Activated CD8-positive, alpha-beta memory T cell treated with anti-CD3 and anti-CD28 coated beads, Interleukin-2, amount 50 U/mL, for 1 hour (primary cell): Measurements from ENCODE around the gene TACR1.

Experiments used
- DNase-seq: peaks from one replicate; pipeline ENCODE4 v3.0.0-alpha.2; 2020; ENCODE audit errors: extremely low read depth

TACR1 gene

DNA sequence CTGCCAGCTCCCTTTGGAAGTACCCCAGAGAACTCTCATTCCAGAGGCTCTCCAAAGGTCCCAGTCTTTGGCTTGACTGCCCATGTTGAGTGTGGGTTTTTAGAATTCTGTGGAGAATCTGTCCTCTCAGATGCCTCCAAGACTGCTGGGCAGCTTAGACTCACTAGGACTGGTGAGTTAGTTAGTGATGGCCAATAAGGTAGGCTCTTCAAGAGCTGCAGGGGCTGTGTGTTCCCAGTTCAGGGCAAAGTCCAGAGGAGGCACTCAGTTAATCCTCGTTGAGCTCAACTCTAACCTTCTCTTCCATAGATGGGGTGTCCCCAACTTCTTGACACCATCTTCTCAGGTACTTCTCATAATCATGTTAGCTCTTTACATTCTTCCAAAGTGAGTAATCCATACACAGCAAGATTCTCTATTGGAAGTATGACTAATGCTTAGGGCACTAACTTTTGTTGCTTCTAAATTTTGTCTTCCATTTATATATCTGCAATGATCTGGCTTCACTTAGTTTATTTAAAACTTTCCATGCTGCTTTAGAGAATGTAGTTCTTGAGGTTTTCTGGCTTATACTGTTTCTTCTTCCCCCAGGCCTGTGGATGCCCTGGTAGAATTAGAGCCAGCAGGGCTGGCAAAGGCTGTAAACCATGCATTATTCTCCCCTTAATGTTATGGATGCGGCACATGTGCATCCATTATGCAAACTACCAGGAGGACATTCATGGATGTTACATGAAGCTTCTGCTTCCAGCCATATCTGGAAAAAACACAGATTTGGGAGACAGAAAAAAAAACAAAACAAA is 151.9 kb downstream of the TACR1 start:
- no peak for DNase-seq

DNA sequence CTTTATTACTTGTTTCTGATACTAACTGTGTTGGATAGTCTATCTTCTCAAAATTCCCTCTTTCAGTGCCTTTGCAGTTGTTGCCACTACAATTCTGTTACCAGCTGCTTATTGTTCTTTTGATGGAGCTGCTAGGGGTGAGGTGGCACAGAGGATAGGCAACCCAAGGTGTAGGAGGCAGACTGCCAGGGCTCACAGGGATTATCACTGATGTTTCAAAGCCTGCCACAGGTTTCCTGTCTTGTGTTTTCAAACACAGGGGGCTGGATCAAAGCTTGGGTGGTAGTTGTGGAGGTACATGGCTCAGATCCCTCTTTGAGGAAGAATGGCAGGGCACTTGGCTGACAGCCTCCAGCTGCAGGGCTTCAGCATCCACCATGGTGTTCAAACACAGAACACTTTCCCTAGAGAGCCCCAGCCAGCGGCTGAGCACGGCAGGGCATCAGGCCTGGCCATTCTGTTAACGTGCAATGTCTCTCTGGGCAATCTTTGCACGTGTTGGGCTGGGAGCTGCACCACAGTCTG is 153.7 kb downstream of the TACR1 start:
- DNase-seq, result no peak

- no peak for DNase-seq
Observed at GRCh38 chr2:75044291-75044690, 155.0 kb downstream of the TACR1 start.

GRCh38 chr2:75042823-75043222 is 156.5 kb downstream of the TACR1 start:
- DNase-seq, result no peak

DNA sequence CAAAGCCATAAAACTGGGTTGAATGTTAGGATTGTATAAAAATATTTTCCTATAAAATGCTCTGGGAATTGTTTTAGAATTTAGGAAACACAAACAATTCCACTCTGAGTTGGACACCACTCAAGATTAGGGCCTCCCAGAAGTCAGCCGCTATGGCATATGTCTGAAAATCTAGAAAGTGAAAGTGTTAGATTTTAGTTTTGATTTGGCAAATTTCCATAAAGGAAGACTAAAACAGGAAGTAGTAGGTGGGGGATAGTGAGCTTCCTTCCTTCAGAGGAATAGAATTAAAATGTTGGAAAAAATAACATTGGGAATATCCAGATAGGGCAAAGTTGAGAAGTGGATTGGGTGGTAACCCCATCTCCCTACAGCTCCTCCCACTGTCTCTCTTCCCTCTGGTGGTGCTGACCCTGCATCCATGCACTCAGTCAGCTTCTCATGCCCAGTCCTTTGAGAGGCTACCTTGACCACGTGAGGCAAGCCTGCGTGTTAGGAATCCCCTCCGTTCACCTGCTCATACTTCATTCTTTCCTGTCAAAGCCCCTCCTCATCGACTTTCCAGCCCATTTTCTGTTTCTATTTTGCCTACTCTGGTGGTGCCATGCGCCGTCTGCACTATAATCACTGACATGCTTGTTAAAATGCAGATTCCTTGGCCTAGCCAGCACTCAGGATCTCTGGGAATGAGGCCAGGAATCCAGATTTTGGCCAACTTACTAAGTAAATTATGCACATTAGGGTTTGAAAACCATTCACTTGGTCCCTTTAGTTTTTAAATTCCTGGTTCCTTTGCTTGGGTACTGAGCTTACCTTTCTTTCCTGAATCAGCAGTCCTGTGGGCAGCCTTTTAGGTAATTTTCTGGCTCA is 157.4 kb downstream of the TACR1 start:
- DNase-seq, result no peak

DNA sequence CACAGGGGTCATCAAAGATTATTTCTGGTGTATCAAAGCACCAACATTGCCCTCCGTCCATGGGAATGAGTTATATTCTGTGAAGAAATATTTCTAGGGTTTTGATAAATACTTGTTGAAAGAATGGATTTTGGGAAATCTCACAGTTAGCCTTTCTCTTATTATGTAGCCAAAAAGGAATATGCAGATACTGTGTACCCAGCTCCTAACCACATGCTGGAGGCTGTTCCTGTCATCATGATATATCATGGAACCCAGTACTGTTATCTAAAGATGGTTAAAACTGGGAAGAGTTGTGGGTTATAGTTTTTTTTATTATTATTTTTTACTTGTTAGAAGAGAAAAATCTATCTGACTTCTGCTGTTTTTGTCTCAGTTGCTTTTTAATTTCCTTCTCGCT is 158.1 kb downstream of the TACR1 start:
- DNase-seq, result no peak

DNA sequence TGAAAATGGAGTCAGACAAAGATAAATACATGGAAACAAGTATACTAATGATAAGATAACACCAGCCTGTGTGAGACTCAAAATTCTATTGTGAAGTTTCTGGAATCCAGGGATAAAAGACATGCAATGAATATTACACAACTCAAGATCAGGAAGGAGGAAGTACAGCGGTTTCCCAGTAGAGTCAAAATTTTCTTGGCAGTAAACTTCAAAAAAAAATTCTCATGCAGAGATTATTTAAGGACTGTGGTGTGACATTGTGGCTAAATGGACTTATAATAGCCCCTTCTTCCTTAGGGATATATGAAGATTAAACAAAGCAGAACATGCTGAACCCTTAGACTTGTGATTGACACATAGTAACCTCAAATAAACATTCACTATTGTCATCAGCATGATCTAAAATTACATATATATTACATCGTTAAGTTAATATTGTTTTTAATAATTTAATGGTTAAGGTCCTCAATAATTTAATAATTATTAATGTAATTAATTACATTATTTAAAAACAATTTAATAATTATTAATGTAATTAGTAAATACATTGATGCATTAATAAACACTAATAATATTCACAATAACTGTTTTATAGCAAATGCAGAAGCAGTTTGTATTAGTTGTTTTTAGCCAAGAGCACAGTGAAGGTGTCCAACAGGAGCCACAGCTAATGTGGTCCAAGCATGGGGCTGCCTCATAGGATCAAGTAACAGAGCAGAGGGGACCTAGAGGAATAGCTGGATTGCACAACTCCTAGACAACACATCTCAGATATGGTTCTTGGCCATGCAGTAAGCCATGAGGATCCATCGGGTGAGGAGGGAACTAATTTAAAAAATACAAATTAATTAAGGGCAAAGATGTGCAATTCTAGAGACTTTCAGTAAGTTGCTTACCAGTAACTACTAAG is 163.6 kb downstream of the TACR1 start:
- no peak for DNase-seq

- DNase-seq, result no peak
Observed at GRCh38 chr2:75033516-75033915, 165.8 kb downstream of the TACR1 start.

DNA sequence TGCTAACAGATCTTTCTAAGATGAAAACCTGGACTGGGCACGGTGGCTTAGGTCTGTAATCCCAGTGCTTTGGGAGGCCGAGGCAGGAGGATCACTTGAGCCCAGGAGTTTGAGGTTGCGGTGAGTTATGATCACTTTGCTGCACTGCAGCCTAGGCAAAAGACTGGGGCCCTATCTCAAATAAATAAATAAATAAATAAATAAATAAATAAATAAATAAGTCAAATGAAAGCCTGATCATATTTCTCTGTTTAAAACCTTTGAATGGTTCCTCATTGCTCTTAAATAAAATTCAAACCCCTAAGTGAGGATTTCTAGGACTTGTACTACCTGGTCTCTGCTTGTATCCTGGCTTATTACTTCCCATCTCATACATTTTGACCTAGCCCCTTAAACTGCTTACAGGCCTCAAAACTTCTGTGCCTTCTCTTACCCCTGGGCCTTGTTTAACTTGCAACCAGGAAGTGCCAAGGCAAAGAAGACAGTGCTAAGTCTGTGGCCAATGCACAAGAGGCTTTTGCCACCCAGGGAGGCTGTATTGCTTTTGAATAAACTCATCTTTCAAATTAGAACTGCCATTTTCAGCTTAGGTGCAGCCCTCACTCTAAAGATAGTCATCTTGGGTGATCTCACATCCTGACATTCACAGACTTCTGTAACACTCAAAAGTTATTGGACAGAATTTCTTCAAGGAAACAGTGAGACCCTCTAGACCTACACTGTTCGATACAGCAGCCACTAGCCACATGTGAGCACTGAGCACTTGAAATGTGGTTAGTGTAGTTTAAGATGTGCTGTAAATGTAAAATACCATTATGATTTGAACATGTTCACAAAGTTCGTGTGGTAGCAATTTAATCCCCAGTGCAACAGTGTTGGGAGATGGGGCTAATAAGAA is 167.2 kb downstream of the TACR1 start:
- no peak for DNase-seq

DNA sequence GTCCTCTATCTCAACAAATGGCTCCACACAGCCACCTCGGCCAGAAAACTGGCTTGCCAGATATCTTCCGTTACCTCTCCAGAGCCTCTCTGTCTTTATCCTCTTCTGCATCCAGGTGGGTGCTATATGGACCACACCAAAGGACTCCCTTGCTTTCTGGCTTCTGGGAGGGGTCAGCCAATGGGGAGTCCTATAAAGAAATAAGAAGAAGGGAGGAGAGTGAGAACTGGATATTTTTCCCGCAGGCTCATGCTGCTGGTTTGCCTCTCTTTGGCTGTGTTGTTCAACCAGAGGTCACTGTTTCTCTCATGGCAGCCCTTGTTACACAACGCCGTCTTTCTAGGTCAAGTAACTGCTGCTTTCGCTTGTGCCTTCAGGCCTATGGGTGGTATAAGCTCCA is 168.1 kb downstream of the TACR1 start:
- DNase-seq, result no peak

GRCh38 chr2:75030218-75031009 is 168.9 kb downstream of the TACR1 start:
- no peak for DNase-seq

GRCh38 chr2:75027886-75028285 is 171.4 kb downstream of the TACR1 start:
- no peak for DNase-seq

DNA sequence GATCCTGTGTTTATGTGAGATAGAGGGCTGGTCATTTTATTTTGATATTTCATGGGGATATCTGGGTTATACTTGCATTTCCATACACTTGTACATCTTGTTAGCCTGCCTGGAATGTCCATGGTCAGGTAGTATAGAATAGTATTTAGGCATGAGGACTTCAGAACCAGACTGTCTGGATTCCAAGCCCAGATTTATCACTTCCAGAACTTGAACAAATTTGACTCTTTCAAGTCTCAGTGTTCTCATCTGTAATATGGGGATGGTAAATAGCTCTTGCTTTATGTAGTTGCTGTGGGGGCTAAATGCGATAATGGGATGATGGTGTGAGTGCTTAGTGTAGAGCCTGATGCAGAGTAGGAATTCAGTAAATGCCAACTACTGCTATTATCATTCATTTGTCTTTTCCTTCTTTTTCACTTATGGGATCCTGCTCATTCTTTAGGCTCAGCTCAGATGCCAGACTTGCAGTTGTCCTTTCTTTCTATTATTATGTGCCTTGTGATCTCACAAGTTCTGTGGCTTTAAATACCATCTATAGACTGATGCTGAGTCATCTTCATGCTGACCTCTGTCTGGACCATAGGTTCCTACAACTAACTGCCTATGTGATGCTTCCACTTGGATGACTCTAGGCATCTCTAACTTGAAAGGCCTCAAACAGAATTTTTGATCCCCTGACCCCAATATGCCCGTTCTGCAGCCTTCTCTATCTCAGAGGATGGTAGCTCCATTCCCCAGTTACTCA is 173.5 kb downstream of the TACR1 start:
- DNase-seq, result no peak

GRCh38 chr2:75025216-75025615 is 174.1 kb downstream of the TACR1 start:
- DNase-seq, result no peak

DNA sequence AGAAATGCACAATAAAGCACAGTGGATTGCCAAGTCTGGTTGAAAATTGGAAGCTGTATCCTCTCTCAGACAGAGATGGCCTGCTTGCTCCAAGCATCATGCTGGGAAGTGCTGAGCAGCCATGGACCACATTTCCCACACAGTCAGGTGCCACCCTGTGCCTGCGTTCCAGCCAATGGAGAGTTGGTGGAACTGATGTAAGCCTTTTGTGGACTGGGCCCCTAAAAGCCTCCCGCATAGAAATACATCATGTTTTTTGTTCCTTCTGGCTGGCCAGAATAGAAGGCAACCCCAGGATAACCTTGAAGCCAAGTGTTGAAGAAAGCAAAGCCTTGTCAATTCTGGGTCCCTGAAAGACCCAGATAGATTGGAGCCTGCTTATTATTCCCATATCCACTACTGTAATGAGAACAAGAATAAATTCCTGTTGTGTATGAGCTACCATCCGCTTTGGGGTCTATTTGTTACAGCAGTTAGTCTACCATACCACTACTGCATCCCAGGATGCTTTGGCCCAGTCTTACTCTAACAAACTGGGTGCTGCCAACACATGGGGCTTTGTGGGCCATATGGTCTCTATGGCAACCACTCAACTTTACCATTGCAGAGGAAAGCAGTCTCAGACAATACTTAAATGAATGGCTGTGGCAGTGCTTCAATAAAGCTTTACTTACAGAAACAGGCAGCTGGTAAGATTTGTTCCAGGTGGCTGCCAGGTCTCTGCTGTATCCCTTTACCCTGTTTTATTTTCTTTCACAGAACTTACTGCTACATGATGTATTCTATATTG is 175.5 kb downstream of the TACR1 start:
- DNase-seq, result no peak

- DNase-seq, result no peak
Observed at GRCh38 chr2:75022516-75022915, 176.8 kb downstream of the TACR1 start.

- DNase-seq, result no peak
Observed at GRCh38 chr2:75021672-75022071, 177.6 kb downstream of the TACR1 start.

- DNase-seq, result no peak
Observed at GRCh38 chr2:75020476-75020875, 178.8 kb downstream of the TACR1 start.
